ENCODE results near the gene ERCC3.
"Not testable (repeated sequence)": the region's sequence is repeated elsewhere in the genome, so short reads cannot be mapped to it uniquely, and the experiment has no call there.

Gene ERCC3

DNA sequence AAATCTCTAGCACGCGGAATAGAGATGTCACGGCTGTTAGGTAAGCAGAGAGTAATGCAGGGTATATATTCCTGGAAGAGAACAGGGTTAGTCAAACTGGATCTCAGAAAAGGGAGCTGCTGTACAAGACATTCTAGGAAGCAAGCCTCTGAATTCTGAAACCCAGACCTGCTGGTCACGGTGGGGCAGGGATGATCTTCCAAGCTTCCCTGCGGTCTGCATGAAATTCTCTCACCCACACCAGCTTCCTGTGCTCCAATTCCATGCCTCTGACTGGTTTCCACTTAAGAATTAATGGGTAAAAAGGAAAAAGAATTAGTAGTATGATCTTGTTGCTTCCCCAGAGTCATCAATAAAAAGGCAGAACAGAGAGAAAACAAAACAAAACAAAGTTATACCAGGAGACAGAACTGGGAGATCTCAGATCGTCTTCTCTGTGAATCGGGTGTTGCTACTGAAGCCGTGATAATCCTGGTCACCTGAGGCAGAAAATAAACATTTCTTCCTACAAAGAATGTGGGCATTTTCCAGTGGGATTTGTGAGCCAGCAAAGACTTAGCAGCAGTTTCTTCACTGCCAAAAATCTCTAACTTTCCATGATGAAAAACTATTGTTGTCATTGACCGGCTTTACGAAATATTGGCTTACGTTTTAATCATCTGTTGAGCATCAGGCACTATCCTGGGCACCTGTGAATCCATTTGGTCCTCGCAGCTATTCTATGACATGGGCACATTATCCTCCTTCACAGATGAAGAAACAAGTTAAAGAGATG is 68.6 kb downstream of the ERCC3 start:
- DNase-seq = no peak

DNA sequence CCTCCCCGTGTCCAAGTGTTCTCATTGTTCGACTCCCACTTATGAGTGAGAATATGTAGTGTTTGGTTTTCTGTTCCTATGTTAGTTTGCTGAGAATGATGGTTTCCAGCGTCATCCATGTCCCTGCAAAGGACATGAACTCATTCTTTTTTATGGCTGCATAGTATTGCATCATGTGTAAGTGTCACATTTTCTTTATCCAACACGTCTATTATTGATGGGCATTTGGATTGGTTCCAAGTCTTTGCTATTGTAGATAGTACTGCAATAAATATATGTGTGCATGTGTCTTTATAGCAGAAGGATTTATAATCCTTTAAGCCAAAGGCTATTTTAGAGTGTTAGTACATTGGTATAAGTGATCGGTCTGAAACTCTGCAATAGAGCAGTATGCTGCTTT is 69.8 kb downstream of the ERCC3 start:
- not testable (repeated sequence) for DNase-seq

DNA sequence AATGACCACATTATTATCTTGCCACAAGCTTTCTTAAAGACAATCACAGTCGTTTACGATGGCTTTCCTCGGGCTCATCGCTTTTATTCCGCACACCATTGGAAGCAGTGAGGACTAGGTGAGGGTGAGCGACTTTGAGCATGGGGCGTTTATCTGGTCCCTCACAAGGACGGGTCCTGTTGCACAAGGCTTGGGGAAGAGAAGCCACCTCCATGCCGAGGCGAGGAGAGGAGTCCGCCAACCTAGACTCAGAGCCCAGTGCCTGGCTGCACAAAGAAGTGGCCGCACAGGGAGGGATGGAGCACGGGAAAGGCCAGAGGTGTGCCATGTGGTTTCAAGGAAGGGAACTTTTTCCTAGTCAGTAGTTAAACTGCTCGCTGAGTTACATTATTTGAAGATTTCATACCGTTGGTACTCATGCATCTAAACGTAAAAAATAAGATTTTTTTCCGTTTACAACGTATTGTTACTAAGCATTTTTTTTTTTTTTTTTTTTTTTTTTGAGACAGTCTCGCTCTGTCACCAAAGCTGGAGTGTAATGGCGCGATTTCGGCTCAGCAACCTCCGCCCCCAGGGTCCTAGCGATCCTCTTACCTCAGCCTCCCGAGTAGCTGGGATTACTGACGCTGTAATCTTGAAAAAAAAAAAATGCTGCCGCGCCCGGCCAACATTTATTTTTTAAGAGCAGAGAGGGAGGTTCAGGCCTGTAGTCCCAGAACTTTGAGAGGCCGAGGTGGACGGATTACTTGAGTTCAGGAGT is 73.0 kb downstream of the ERCC3 start:
- no peak for DNase-seq

DNA sequence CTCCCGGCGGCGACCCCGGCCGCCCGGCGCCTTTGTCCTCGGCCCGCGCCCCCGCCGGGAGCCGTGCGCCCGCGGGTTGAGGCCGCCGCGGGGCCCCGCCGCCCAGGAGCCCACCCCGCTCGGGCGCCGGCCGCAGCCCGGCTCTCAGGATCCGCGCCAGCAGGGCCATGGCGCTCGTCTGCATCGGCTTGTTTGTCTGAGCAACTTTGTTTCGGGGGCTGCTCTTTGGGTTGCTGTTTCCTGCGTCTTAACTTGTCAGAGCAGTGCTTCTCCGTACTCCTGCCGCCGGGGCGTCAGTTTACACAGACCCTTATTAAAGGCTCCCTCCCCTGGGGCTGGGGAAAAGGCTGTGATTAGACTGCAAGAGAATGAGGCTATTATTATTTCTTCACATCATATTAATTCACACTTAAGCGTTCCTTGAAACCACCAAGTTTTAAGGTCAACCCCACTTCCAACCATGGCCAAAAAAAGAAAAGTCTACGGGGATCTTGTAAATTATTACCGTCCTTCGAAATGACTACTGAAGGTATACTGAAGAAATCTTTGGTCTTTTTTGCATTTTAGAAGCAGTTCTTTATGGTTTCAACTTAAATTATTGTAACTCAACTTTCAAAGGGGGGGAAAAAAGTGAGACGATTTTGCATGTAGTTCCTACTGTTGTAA is 73.7 kb downstream of the ERCC3 start, which contains the start of gene CYP27C1:
TSS of gene CYP27C1 (minus strand) at position 198 of the 666 bp plus-strand sequence. CDS start at position 169, 29 bp downstream.
- no peak for DNase-seq

DNA sequence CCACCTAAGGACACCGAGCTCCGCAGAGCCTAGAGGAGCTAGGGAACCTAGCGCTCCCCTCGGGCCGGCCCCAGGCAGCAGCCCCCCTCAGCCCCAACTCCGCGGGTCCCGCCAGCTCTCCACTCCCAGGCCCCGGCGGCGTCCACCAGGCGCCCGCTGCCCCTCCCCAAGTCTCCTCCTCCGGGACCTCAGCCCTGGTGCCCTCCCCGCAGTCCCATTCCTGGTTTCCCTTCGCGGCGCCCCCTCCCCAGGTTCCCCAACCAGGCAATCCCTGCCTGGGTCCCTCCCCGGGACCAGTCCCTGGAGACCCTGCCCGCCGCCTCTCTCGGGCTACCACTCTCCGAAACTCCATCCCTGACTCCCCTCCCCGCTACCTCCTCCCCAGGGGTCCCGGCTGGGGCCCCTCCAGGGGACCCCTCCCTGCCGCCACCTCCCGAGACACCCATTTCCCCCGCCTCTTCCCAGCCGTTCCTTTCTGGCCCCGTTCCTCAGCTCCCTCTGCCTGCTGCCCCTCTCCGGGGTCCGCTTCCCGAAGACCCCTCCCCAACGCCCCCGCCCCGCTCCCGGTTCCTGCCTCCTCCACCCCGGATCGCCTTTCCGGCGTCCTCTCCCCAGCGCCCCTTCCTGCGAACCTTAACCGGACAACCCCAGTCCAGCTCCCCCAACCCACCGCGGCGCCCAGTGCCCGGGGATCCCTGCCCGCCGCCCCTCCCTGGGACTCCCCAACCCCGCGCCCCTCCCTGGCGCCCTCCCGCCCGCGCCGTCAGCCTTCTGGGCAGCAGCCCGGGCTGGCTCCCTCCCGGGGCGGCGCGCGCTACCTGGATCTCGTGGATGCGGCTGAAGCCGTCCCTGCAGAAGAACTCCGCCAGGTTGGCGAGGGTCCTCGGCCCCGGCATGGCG is 74.5 kb downstream of the ERCC3 start:
- no peak for DNase-seq

DNA sequence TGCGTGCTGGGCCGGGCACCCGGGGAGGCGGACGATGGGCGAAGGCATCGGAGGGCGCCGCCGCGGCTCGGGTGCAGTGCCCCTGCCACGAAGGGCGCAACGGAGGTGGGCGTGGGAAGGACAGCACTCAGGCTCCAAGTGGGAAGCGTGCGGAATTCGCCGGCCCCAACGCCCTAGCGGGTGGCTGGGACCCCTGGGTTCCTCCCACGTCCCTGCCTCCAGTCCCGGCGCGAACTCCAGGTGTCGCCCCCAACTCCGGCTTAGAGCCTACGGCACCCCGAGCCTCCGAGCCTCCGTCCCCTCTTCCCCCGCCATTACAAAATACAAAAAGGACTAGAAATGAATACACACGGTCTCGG is 75.2 kb downstream of the ERCC3 start:
- DNase-seq = no peak

DNA sequence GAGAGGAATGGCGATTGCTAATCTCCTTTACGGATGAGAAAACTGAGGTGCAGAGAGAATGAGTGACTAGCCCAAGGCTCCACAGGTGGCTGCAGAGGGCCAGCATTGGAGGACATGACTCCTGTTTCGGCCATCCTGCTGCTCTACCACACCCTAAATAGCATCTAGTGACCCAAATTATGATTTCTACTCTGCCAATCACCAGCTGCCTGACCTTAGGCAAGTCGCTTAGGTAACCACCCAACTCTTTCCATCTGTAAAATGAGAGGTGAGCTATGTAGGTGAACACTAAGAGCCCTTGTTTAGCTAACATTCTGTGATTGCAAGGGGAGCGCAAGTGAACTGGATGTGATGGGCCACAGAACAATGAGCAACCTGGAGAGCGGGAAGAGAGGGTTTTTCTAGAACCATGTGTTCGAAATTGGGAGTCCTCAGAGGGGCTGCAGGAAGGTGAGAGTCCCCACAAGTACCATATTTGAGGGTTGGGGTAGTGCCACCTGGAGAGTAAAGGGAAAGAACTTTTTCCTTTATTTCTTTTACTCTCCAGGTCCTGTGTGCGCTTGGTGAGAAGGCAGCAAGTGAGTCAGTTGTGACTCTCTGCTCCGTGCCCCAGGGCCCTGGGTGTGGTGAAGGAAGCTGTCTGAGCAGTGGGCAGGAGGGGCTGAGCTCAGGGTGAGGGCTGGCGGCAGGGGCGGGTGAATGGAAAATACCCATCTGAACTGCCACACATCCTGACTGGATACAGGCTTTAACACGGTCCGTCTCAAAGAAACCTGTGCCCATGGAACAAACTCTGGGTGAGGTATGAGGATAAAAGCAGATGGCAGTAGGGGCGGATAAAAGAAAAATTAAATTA is 76.2 kb downstream of the ERCC3 start:
- DNase-seq = no peak

DNA sequence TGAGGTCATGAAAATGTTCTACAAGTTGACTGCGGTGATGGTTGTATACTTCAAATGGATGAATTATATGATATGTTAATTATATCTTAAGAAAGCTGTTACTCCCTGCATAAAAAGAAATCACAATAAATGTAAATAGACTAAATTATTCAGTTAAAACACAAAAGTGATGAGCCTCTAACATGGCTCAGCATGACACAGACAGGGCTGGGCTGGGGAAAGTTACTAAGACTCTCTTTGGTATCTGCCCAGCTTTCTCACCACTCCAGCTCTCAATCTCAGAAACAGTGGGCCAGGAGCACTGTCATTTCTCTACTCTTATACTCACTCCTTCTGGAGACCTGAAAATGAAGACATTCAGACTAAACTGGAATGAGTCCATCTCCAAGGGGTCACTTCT is 77.4 kb downstream of the ERCC3 start:
- no peak for DNase-seq

DNA sequence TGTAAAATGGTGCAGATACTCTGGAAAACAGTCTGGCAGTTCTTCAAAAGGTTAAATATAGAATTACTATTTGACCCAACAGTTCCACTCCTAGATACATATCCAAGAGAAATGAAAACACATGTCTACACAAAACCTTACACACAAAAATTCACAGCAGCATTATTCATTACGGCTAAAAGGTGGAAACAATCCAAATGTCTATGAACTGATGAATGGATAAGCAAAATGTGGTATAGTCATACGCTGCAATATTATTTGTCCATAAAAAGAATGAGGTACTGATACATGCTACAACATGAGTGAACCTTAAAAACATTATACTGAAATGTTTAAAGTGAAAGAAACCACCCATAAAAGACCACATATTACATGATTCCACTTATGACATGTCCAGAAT is 77.8 kb downstream of the ERCC3 start:
- no peak for DNase-seq

DNA sequence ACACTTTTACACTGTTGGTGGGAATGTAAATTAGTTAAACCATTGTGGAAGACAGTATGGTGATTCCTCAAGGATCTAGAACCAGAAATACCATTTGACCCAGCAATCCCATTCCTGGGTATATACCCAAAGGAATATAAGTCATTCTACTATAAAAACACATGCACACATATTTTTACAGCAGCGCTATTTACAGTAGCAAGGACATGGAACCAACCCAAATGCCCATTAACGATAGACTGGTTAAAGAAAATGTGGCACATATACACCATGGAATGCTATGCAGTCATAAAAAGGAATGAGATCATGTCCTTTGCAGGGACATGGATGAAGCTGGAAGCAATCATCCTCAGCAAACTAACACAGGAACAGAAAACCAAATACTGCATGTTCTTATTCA is 79.7 kb downstream of the ERCC3 start:
- DNase-seq = not testable (repeated sequence)

DNA sequence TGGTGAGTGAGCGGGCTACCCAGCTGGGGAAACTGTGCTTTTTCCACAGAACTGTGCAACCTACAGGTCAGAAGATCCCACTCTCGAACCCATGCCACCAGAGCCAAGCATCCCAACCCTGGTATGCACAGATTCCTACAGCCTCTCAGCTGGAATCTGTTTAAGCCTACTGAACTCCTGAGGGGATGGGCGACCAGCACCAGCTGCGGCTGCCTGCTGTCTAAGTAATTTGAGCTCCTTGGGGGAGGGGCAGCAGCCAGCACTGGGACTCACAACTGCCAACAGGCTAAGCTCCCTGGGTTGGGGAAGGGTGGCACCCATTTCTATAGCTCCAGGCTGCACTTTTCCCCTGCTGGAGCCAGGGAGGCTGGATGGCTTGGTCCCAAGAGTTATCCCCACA is 85.6 kb downstream of the ERCC3 start:
- DNase-seq = no peak
